GM18520 (cell line): ENCODE data around the gene SLC52A3.
"Not testable (repeated sequence)": the region's sequence is repeated elsewhere in the genome, so short reads cannot be mapped to it uniquely, and the experiment has no call there.

Experiments
- ATAC-seq: cut with Tn5 transposase; IDR thresholded peaks from one replicate; pipeline ENCODE4 v1.9.1; 2021; ENCODE audit not compliant: unreplicated experiment

SLC52A3 gene

DNA sequence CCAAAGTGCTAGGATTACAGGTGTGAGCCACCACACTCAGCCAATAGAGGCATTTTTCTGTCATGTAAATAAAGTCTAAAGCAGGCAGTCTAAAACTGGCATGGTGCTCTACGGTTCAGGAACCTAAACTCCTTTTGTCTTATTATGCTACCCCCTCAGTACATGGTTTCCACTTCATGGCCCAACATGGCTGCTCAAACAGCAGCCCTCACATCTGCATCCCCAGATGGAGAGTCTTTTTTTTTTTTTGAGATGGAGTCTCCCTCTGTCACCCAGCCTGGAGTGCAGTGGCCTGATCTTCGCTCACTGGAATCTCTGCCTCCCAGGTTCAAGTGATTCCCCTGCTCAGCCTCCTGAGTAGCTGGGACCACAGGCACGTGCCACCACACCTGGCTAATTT, 38.3 kb downstream of the SLC52A3 start:
- no peak for ATAC-seq

DNA sequence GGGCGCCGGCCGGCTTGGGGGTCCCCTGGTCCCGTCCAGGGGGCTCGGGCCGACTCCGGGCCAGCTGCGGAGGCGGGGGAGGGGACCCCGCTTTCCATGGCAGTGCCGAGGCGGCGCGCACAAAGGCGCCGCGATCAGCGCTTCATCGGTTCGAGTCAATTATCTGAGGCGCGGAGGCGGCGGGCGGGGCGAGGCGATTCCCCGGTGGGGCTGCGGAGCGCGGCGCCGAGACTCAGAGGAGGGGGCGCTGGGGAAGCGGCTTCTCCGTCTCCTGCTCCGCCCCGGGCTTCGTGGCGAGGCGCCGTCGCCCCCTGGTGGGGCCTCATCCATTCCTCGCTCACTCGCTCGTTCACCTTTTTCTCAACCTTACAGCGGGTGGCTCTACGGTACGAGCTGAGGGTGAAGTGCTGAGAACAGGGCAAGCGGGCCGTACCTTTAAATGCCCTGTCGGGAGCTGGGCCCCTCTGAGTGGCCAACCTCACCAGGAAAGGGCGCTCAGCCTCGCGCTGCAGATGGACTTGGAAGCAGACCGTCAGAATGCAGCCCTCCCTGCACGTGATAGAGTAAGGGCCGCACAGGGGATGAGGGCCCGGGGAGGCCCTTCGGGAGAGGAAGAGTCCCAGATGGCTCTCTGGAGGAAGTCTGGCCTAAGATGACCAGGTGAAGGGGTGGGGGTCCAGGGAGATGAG, 39.9 kb downstream of the SLC52A3 start:
- ATAC-seq: no peak

DNA sequence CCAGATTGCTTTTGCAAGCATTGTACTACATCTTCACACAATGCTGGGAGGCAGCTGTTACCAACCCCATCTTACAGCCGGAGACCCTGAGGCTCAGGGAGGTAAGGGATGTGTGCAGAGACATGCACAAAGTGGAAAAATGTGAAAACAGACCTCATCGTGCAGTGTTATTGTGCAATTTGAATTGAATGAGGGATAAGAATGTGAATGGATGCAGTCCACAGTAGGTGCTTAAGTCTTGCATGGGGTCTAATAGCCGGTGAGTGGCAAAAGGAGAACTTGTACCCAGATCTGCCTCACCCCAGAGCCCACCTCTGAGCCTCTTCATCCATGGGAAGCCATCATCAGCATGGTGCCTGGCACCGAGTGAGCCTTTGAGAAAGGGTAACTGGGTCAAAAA, 42.1 kb downstream of the SLC52A3 start:
- no peak for ATAC-seq

DNA sequence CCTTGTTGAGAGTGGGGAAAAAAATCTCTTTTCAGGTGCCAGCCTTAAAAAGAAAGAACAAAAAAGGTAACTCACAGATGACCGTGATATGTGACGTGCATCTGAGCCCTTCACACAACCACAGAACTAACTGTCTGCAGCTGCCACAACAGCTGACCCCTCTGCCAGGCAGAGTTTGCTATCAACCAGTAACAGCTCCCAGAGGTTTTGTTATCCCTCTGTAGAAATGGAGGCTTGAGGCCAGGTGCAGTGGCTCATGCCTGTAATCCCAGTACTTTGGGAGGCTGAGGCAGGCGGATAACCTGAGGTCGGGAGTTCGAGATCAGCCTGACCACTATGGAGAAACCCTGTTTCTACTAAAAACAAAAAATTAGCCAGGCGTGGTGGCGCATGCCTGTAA, 42.8 kb downstream of the SLC52A3 start:
- ATAC-seq: no peak

DNA sequence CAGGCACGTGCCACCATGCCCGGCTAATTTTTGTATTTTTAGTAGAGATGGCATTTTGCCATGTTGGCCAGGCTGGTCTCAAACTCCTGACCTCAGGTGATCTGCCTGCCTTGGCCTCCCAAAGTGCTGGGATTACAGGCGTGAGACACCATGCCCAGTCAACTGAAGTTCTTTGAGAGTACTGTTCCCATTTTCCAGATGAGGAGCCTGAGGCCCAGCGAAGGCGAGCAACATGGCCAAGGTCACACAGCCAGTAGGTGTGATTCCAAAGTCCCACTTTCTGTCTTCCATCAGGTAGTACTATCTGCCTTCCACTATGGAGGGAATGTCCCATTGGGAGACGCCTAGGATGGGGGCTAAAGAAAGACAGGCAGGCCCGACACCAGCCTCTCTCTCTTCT, 43.5 kb downstream of the SLC52A3 start:
- not testable (repeated sequence) for ATAC-seq

DNA sequence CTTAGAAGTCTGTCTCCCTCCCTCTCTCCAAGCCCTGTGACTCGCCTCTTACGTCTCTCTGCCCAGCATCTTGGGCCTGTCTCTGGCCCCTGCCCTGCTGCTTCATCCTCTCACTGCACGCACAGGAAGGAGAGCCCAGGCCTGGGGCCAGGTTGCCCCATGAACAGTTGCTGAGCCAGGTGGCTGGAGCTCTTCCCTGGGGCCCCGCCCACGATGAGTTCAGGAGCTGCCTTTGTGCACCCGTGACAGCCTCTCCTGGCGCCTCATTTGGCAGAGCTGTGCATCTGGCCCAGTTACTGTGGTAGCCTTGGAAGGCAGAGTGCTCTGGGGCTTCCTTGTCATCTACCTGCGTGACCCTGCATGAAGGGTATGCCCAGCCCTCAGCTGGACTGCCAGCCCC, 44.5 kb downstream of the SLC52A3 start:
- no peak for ATAC-seq

DNA sequence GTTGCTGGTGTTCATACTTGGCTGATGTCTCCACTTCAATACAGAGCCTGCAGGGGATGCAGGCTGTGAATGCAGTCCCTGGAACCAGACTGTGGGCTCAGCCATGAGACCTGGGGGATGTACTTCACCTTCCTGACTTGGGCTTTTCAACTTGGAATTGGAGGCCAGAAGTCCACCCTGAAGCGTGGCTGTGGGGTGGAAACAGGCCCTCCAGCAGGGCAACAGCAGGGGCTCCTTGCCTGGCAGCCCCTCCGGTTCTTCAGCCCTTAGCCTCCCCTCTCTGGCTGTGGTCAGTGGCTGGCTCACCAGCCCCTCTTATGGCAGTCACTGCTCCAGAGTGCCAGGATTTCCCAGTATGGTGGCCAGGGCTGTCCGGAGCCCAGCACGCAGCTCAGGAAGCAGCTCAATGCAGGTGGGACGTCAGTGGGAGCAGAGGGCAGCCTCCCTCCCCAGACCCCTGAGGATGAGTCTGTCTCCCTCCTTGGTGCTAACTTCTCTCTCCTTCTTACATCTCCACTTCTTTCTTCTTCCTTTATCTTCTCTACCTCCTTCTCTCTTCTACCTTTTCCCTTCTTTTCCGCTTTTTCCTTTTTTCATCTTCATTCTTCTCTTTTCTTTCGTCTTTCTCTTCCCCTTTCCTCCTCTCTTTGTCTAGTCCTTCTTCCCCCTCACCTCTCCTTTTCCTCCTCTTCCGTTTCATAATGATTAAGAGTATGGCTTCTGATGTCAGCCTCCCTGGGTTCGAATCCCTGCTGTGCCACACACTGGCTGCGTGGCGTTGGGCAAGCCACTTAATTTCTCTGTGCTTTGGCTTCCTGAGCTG, 45.3 kb downstream of the SLC52A3 start:
- ATAC-seq: no peak

DNA sequence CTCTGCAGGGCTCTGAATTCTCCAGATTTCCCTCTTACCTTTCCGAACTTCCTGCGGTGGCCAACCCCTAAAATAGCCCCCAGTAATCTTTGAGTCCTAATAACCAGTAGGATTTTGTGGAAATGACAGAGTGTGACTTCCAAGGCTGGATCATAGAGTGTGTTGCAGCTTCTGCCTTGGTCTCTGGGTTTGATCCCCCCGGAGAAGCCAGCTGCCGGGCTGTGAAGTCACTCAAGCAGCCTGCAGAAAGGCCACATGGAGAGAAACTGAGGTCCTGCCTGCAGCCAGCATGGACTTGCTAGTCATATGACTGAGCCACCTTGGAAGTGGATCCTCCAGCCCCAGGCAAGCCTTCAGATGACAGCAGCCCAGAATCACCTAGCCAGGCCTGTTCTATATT, 46.4 kb downstream of the SLC52A3 start:
- ATAC-seq: no peak

DNA sequence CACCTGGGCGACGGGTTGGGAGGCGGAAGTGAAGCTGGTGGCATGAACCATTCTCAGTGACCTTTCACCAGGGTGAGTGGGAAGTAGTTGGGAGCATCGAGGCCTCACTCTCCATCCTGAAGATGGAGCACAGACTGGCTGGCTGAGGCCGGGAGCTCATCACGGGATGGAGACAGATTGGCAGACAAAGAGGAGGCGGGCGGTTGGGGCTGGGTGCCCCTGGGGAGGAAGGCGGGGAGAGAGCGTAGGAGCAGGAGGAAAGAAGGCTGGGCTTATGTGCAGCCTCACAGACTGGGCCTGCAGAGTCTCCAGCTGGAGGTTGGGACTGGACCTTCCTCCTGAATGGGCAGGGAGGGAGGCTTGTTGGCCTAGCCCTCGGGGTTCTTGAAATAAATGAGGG, 48.5 kb downstream of the SLC52A3 start:
- ATAC-seq: no peak

DNA sequence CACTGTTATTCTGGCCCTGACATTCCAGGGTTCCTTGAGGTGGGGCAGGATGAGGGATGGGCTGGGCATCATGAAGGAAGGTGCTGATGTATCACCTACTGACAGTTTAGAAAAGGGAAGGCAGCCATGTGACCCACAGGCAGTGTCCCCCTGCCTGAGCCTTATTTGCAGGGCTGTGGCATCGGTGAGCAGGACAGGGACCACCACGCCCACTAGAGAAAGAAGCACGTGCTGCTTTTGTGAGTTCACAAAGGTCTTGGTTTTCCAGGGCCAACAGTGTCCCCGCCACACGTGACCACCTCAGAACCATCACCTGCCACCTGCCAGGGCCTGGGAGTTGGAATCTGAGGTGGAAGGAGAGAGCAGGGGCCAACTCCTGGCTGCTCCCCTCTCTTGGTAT, 49.2 kb downstream of the SLC52A3 start:
- no peak for ATAC-seq

DNA sequence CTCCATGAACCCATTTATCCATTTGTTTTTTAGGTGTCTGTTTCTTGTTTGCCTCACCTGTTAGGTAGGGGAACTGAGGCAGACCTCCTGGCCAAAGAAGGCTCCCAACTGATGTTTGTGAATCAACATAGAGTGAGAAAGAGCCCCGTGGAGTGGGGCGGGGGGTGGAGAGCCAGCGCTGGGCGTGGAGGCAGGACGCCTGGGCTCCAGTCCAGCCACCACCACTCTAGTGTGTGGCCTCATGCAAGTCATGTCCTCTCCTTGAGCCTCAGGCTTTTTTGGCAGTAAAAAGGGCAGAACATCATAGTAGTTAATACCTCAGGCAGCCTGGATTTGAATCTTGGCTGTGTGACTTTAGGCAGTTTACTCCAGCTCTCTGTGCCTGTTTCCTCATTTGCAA, 50.5 kb downstream of the SLC52A3 start:
- ATAC-seq: no peak

DNA sequence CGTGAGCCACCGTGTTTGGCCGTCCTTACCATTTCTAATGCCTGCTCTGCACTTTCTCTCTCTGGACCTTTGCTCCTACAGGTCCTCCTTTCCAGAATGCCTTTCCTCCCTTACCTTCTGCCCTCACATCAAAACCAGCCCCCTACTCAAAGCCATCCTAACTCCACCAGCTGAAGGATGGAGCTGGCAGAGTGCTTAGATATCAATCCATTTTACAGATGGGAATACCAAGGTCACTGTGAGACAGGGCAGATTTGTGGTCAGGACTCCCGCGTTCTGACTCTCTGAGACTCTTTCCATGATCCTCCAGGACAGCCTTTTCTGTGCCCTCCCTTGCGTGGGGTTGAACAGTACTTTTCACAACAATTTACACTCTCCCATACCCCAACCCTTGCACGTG, 51.0 kb downstream of the SLC52A3 start:
- ATAC-seq: no peak

DNA sequence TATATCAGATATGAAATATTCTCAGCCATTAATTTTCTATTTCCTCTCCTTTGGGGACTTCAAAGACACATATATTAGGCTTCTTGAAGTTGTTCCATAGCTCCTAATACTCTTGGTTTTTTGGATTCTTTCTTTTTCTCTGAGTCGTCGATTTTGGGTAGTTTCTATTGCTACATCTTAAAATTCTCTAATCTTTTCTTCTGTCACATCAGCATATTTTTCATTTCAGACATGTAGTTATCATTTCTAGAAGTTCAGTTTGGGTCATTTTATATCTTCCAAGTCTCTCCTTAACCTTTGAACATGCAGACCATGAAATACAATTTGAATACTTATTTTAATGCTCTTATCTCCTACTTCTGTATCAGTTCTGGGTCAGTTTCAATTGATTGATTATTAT, 53.8 kb downstream of the SLC52A3 start:
- no peak for ATAC-seq

DNA sequence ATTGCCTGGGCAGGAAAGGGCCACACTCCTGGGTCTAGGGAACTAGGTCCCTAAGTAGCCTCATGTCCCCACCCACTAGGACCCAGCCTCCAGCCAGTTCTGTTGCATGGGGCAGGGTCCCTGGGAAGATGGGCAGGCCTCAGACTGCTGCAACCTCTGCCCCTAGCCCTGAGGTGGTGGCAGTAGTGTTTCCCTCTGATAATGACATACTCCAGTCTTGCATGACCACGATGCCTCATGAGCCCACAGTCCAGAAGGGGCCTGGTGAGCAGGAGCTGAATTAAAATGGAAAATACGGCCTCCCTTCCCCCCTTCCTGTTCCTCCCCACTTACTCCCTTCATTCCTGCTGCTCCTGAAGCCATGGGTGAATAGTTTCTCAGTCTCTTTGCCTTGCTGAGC, 56.7 kb downstream of the SLC52A3 start:
- ATAC-seq: no peak

DNA sequence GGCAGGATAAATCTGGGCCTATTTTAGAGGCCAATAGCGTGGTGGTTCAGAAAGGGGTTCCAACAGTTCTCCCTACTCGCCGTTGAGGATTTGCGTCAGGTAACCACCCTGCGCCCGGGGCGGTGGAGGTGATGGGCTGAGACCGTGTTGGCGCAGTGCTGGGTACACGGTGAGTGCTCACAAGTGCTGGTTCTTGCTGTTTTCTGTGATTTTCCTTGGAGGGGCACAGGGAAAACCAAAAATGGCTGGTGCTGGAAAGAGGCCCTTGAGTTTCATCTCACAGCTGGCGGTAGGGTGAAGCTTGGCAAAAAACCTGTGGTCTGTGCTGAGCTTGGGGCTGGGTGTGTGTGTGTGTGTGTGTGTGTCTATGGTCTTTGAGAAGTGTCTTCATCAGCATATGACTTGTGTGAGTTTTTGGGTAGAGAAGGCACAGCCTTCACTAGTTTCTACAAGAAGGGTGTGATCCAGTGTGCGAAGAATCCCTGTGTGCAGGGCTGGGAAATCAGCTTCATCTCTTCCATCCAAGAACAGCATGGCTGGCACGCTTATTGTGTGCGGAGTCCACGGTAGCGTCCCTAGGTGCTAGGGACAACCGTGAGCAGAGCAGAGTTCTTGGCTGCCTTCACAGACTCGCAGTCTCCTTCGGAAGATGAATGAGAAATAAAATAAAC, 57.4 kb downstream of the SLC52A3 start:
- no peak for ATAC-seq
